K562 (cell line): ENCODE measurements around the gene ETS1.

Experiments used
- EZH2 ChIP-seq: IDR thresholded peaks from 2 replicates; pipeline ENCODE4 v1.6.1; 2012; ENCODE audit warnings: low read depth, mild to moderate bottlenecking, inconsistent platforms, low read length, borderline replicate concordance
- HMGXB4 ChIP-seq: sonication (generic); formaldehyde crosslinking; IDR thresholded peaks from 2 replicates; pipeline ENCODE4 v1.8.1; 2023; ENCODE audit warnings: mild to moderate bottlenecking, missing genetic modification reagents
- JUN ChIP-seq, 2 experiments: sonication (generic) in 1 of 2; formaldehyde crosslinking in 1 of 2; IDR thresholded peaks; 2 replicates each; pipeline versions ENCODE4 v1.6.1 to v1.8.0; 2012 to 2022; ENCODE audit warnings: borderline replicate concordance in 2 of 2, mild to moderate bottlenecking in 2 of 2, improper control_type of control experiment in 1 of 2, low read depth in 1 of 2, low read length in 1 of 2, missing genetic modification reagents in 1 of 2
- SMARCE1 ChIP-seq: fragments of 450-650 bp; IDR thresholded peaks from 2 replicates; pipeline ENCODE4 v1.7.1; 2016; ENCODE audit warnings: mild to moderate bottlenecking
- SNAPC5 ChIP-seq: fragments of 250-450 bp; sonication (Bioruptor Pico); IDR thresholded peaks from 2 replicates; pipeline ENCODE4 v1.8.0; 2021; ENCODE audit warnings: moderate library complexity, mild to moderate bottlenecking, inconsistent platforms
- SPI1 ChIP-seq: IDR thresholded peaks from 2 replicates; pipeline ENCODE4 v1.6.1; 2011; ENCODE audit warnings: low read depth, low read length, control low read depth, borderline replicate concordance

GRCh38 chr11:128555606-128556005, 31.8 kb downstream of the ETS1 start:
- no peak for TF ChIP-seq HMGXB4 (CRISPR knock-in tag)
- TF ChIP-seq JUN (IDR thresholded peaks at IDR 0.05; ENCODE audit: borderline replicate concordance, low read depth, low read length): no peak
- no peak for TF ChIP-seq JUN (CRISPR knock-in tag; IDR thresholded peaks at IDR 0.05; ENCODE audit: borderline replicate concordance)
- TF ChIP-seq SPI1: no peak
- TF ChIP-seq SMARCE1: no peak
- TF ChIP-seq SNAPC5: no peak
- no peak for TF ChIP-seq EZH2
